Hematopoietic multipotent progenitor cell (in vitro differentiated cells): Measurements from ENCODE around the gene IL31. TPM values are rescaled to one million over a fixed set of nuclear protein-coding genes. Genes with fewer than 3 reads are reported as not detected.
A peak's percentile ranks its signal among the peaks of the same experiment; 100 is the strongest.
"Not testable (repeated sequence)": the region's sequence is repeated elsewhere in the genome, so short reads cannot be mapped to it uniquely, and the experiment has no call there.

Source experiments
- DNase-seq, 3 donors: peaks; one replicate each; pipeline ENCODE4 v3.0.0-alpha.2; 2011 to 2015; ENCODE audit warnings: low read depth in 2 of 3, low spot score in 2 of 3
- total RNA-seq: library from RNA; depleted of rRNA; stranded (reverse); fragments of >200 nt; gene quantifications from one replicate; pipeline ENCODE4 v1.2.3, GENCODE V29; 2012

Gene IL31
- total RNA-seq, result not detected

- DNase-seq, result no peak
These were observed at the start of gene IL31 for GRCh38 chr12:122174155-122174845. Gene IL31, minus strand, starts transcription at chr12:122174221. Its CDS starts 49 bp downstream, at chr12:122174172.

- DNase-seq, result no peak
These were observed 42.4 kb upstream of the IL31 start for GRCh38 chr12:122216445-122216844.

- no peak for DNase-seq
These were observed 41.8 kb upstream of the IL31 start for GRCh38 chr12:122215771-122216170.

- DNase-seq, result no peak
These were observed 34.2 kb upstream of the IL31 start for GRCh38 chr12:122208073-122208820.

- no peak for DNase-seq
These were observed 33.4 kb upstream of the IL31 start for GRCh38 chr12:122207391-122207790.

- no peak for DNase-seq
These were observed 33.0 kb upstream of the IL31 start for GRCh38 chr12:122206976-122207375.

- DNase-seq, result no peak
These were observed 32.3 kb upstream of the IL31 start for GRCh38 chr12:122206111-122206881.

GRCh38 chr12:122205053-122205925 lies 31.3 kb upstream of the IL31 start:
- DNase-seq, result no peak

- no peak for DNase-seq
These were observed 30.4 kb upstream of the IL31 start for GRCh38 chr12:122204167-122205052.

GRCh38 chr12:122203301-122204166 lies 29.5 kb upstream of the IL31 start, which contains the start of gene B3GNT4:
Gene B3GNT4, plus strand, starts transcription at chr12:122203709. Its CDS starts 910 bp downstream, at chr12:122204619.
- peak in 2 of 3 donors; percentile 31 to 43 for DNase-seq

GRCh38 chr12:122202811-122203210 lies 28.8 kb upstream of the IL31 start:
- DNase-seq, result not testable (repeated sequence)

GRCh38 chr12:122202017-122202416 lies 28.0 kb upstream of the IL31 start:
- DNase-seq, result no peak

GRCh38 chr12:122201381-122201780 lies 27.4 kb upstream of the IL31 start:
- no peak for DNase-seq

- no peak for DNase-seq
These were observed 26.6 kb upstream of the IL31 start for GRCh38 chr12:122200541-122201175.

- no peak for DNase-seq
These were observed 25.7 kb upstream of the IL31 start for GRCh38 chr12:122199484-122200355.

- no peak for DNase-seq
These were observed 23.6 kb upstream of the IL31 start for GRCh38 chr12:122197612-122197966.

GRCh38 chr12:122195405-122195804 lies 21.4 kb upstream of the IL31 start:
- no peak for DNase-seq
